ENCODE measurements around the gene TMEM52. TPM values are rescaled to one million over a fixed set of nuclear protein-coding genes. Genes with fewer than 3 reads are reported as not detected.

Gene TMEM52
- total RNA-seq, 4 donors from 2014 or later, result 1.4 to 6.3 (median 4.2) TPM; not detected in 1

DNA sequence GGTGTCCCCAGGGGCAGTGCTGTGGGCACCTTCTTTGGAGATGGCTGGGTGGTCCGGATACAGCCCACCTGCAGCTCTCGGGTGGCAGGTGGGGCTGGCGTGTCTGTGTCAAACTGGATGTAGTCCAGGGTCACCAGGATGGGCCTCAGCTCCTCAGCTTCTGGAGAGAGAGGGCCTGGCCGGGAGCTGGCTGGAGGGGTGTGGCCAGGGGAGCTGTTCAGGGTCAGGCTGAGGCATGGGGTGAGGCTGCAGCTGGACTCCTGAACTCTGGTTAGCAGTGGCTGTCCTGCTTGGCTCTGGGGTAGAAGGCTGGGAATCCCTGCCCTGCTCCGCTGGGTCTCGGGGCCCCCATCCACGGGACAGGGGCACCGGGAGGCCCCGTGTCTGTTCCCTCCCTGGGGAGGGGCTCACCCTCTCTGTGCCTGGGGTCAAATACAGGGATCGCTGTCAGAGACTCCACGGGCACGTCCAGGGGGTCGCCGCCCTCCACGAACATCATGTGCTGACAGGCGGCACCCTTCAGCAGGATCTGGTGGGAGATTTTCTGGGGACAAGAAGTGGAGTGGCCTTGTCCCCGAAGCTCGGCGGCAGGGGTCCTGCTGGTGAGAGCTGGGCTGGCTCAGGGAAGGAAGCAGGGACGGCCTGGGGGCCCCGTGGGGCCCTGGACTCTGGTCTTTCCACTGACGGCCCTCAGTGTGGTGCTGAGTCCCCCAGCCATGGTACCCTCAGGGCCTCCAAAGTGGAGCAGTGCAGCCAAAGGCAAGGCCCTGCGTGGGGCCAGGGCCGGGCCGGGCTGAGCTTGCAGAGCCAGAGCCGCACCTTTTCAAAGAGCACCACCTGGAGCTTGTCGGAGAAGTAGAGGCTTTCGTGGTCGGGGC, 4.1 kb upstream of the TMEM52 start:
- TF ChIP-seq POLR2A (IDR thresholded peaks at IDR 0.05; ENCODE audit: low read depth) (no peak), EP300 (IDR thresholded peaks at IDR 0.05) (no peak), POLR2AphosphoS5 (IDR thresholded peaks at IDR 0.05) (no peak)
- TF ChIP-seq, protein P1, sequence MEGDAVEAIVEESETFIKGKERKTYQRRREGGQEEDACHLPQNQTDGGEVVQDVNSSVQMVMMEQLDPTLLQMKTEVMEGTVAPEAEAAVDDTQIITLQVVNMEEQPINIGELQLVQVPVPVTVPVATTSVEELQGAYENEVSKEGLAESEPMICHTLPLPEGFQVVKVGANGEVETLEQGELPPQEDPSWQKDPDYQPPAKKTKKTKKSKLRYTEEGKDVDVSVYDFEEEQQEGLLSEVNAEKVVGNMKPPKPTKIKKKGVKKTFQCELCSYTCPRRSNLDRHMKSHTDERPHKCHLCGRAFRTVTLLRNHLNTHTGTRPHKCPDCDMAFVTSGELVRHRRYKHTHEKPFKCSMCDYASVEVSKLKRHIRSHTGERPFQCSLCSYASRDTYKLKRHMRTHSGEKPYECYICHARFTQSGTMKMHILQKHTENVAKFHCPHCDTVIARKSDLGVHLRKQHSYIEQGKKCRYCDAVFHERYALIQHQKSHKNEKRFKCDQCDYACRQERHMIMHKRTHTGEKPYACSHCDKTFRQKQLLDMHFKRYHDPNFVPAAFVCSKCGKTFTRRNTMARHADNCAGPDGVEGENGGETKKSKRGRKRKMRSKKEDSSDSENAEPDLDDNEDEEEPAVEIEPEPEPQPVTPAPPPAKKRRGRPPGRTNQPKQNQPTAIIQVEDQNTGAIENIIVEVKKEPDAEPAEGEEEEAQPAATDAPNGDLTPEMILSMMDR (IDR thresholded peaks at IDR 0.05), result no peak
- Histone ChIP-seq H3K27me3 (peaks cover 0 to 11% (median 0%) of the 10 kb centered on the region in 4 donors), H3K27ac (replicated peaks in 1 of 4) (no peak overlapping the region), H3K4me1 (peaks cover 16 to 22% (median 19%) of the 10 kb centered on the region in 4 donors), H3K4me3 (no peak overlapping the region), H3K36me3 (no peaks in the 10 kb centered on the region), H3K9me3 (no peaks in the 10 kb centered on the region)
- intact Hi-C loops (cut with DNase I), result no loop called here
- DNase-seq (ENCODE audit: extremely low spot score), result no peak
- 77% methylated on average over 13 of the region's 29 CpGs for WGBS

DNA sequence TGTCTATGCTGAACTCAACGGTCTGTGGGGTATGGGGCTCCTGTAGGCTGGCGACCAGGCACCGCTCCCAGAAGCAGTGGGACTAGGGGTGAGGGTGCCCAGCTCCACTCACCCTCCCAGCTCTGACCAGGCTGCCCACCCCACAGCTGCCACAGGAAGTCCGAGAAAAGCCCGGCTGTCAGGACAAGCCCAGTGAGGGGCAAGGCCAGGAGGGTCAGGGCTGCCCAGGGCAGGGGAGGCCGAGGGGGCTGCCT, 3.5 kb upstream of the TMEM52 start:
- WGBS, result 60% methylated on average over 1 of the region's 6 CpGs
- intact Hi-C loops (cut with DNase I), result no loop called here
- H3K4me3 ChIP-seq, result no peak overlapping the region
- H3K36me3 ChIP-seq, result no peaks in the 10 kb centered on the region
- TF ChIP-seq, protein P1 (IDR thresholded peaks at IDR 0.05), result no peak
- TF ChIP-seq POLR2A (IDR thresholded peaks at IDR 0.05; ENCODE audit: low read depth) (no peak), POLR2AphosphoS5 (IDR thresholded peaks at IDR 0.05) (no peak), EP300 (IDR thresholded peaks at IDR 0.05) (no peak)
- no peaks in the 10 kb centered on the region for H3K9me3 ChIP-seq
- no peak for DNase-seq (ENCODE audit: extremely low spot score)
- H3K4me1 ChIP-seq, result peaks cover 18 to 24% (median 22%) of the 10 kb centered on the region in 4 donors
- no peak overlapping the region for H3K27ac ChIP-seq (replicated peaks in 1 of 4)
- H3K27me3 ChIP-seq, result peaks cover 0 to 8% (median 0%) of the 10 kb centered on the region in 4 donors

DNA sequence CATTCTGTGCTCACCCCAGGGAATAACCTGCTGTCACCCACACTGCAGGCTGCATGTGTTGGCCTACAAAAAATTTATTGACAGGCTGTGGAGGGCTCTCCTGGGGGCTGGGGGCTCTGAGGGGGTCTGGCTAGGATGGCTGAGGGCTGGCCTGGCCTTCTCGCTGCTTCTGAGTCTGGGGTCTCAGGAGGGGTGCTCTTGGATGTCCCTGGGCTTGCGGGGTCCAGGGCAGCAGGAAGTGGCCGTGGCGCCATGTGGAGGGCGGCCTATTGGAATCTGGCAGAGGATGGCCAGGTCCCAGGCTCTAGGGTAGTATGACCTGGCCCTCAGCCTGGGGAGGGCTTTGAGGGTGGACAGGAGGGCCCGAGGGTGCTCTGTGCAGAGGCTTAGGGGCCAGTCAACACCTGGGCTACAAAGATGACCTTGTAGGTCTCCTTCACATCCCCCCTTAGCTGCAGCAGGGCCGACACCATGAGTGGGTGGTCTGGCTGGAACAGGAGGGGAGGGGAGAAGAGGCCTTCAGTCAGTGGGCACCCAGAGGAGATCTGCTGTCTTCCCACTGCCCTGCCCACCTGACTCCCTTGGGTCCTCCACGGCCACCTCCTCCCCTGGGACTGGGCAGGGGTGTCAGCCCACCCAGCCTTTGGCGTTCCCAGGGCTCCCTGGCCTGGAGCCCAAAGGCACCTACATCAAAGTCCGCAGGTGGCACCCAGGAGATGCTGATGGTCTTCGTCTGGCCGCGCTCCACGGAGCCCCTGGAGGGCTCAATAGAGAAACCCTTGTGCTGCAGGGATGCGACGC, 3.0 kb upstream of the TMEM52 start:
- intact Hi-C loops (cut with DNase I), result no loop called here
- TF ChIP-seq, protein P1 (IDR thresholded peaks at IDR 0.05), result no peak
- TF ChIP-seq POLR2A (IDR thresholded peaks at IDR 0.05; ENCODE audit: low read depth) (no peak), POLR2AphosphoS5 (IDR thresholded peaks at IDR 0.05) (no peak)
- Histone ChIP-seq H3K27me3 (peaks cover 0 to 3% (median 0%) of the 10 kb centered on the region in 4 donors), H3K4me1 (peaks cover 14 to 24% (median 22%) of the 10 kb centered on the region in 4 donors), H3K4me3 (no peak overlapping the region), H3K9me3 (no peaks in the 10 kb centered on the region), H3K27ac (replicated peaks in 1 of 4) (no peak overlapping the region), H3K36me3 (no peaks in the 10 kb centered on the region)
- 93% methylated on average over 8 of the region's 16 CpGs for WGBS
- DNase-seq (ENCODE audit: extremely low spot score), result no peak

DNA sequence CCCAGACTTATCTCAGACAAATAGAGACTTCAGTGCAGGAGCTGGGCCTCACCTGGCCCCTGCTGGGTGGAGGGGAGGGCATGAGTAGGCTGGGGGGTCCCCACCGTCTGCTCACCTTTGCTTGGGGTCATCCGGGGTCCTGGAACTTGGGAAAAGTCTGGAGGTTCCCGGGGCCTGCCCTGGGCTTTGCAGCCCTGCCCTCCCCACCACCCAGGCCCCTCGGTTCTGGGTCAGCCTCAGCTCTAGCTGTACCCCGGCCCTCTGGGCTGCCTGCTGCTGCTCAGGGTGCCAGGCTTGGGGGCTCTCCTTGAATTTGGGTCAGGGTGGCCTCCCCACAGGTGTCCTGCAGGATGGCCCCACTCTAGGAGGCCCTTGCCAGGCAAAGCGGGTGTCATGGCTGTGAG, 2.4 kb upstream of the TMEM52 start:
- DNase-seq (ENCODE audit: extremely low spot score), result no peak
- intact Hi-C loops (cut with DNase I), result no loop called here
- 91% methylated on average over 5 of the region's 6 CpGs for WGBS
- Histone ChIP-seq H3K4me1 (peaks cover 14 to 24% (median 22%) of the 10 kb centered on the region in 4 donors), H3K27me3 (no peaks in the 10 kb centered on the region), H3K27ac (replicated peaks in 1 of 4) (no peak overlapping the region), H3K4me3 (no peak overlapping the region), H3K36me3 (no peaks in the 10 kb centered on the region), H3K9me3 (no peaks in the 10 kb centered on the region)
- TF ChIP-seq, protein P1 (IDR thresholded peaks at IDR 0.05), result no peak
- TF ChIP-seq POLR2AphosphoS5 (IDR thresholded peaks at IDR 0.05), result no peak
- no peak for TF ChIP-seq EP300 (IDR thresholded peaks at IDR 0.05)
- no peak for TF ChIP-seq POLR2A (IDR thresholded peaks at IDR 0.05; ENCODE audit: low read depth)
